Ecto neural progenitor cell (in vitro differentiated cells): ENCODE results near the gene SMDT1.
"Not testable (repeated sequence)": the region's sequence is repeated elsewhere in the genome, so short reads cannot be mapped to it uniquely, and the experiment has no call there.

Source experiments
- DNase-seq: peaks from one replicate; pipeline ENCODE4 v3.0.0-alpha.2; 2018; ENCODE audit warnings: low spot score

The SMDT1 gene

DNA sequence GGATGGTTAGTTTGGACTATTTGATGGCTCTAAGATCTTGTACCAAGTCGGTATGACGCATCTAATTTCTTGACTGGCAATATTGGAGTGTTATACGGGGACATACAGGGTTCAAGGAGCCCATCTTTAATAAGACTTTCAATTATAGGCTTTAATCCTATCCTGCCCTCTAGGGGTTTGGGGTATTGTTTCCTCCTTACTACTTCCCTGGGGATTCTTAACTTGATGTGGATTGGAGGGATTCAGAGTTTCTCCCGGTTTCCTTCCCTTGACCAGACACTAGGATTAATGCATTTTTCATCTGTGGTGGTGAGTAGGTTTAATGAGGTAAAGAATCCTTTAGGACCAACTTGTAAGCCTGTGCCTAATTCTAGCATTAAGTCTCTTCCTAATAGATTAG is 32.3 kb downstream of the SMDT1 start:
- DNase-seq, result no peak

DNA sequence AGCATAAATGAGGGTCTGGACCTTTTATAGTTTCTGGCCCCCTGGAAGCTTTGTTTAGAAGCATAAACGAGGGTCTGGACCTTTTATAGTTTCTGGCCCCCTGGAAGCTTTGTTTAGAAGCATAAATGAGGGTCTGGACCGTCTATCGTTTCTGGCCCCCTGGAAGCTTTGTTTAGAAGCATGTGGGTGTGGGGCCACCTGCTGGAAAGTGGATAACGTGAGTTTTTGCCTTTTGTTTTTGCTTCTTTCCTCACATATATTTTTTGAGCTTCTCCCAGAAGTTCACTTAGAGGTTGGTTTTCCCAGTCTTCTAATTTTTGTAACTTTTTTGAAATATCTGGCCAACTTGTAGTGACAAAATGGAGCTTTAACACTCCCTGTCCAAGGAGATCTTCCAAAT is 33.3 kb downstream of the SMDT1 start:
- DNase-seq, result not testable (repeated sequence)

DNA sequence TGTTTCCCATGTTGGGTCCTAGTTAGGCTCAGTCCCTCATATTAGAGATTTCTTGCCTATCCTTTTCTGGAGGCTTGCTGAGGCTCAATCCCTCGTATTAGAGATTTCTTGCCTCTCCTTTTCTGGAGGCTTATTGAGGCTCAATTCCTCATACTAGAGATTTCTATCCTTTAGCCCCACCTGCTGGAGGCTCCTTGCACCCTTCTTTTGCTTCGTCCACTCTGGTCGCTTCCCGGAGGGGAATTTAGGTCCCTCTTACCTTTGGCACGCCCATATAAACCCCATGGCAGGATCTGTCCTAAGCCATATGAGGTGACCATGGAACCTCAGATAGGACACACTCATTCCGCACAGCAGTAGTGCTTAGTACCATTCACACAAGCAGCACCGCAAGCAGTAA is 35.2 kb downstream of the SMDT1 start:
- peak; percentile 68 for DNase-seq

DNA sequence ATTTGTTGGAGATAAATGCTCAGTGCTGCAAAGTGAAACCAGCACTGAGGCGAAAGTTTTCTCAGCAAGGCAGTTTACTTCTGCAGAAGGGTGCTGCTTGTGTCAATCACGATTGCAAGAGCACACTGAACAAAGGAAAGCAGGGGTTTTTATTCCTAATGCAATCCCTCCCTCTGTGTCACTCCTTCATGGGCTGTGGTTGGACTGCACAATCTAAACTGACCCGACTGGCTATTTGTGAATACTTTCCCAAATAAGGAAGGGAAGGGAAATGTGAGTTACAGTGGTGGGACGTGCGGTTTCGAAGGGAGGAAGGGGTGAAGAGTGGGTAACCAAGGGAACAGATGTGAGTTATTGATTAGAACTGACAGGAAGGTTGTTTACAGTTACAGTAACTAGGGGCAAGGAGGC is 35.9 kb downstream of the SMDT1 start:
- not testable (repeated sequence) for DNase-seq

DNA sequence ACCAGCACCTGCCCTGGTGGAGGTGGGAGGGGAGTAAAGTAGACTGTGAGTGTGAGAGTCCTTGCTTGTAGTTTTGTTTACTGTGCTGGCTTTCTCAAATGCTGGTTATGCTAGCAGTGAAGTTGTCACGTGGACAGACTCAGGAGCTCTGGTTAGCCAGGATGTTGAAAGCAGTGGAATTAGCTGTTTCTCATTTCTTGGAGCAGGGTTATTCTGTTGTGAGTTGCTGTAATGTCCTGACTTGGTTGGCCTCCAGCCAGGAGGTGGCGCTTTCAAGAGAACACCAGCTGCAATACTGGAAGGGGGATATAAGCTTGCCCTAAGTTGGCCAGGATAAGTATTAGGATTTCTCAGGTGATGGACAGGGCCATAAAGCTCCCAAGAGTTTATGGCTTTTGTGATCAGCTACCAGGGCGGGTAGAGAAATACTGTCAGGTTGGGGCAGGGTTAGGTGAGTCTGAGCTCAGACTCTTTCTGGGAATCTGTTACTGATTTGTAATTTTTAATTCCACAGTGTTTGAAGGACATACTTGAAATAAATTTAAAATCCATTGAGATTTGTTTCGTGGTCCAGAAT is 37.4 kb downstream of the SMDT1 start:
- DNase-seq, result no peak

DNA sequence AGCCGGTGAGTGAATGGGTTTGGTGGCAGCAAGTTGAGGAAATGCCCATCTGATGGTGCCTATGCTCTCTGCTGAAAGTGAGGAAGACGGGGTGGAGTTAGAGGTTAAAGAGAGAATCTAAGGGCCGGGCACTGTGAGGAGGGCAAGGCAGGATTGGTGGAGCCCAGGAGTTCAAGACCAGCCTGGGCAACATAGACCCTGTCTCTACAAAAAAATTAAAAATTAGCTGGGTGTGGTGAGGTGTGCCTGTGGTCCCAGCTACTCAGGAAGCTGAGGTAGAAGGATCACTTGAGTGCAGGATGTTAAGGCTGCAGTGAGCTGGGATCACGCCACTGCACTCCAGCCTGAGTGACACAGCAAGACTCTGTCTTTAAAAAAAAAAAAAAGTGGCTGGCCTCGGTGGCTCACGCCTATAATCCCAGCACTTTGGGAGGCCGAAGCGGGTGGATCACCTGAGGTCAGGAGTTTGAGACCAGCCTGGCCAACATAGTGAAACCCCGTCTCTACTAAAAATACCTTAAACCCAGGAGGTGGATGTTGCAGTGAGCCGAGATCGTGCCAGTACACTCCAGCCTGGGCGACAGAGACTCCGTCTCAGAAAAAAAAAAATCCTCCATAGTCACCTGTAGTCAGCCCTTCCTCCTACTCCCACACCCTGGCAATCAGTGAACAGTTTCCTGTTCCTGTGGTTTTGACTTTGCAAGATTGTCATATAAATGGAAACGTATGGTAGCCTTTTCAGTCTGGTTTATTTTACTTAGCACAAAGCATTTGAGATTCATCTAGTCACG is 40.9 kb downstream of the SMDT1 start:
- not testable (repeated sequence) for DNase-seq

DNA sequence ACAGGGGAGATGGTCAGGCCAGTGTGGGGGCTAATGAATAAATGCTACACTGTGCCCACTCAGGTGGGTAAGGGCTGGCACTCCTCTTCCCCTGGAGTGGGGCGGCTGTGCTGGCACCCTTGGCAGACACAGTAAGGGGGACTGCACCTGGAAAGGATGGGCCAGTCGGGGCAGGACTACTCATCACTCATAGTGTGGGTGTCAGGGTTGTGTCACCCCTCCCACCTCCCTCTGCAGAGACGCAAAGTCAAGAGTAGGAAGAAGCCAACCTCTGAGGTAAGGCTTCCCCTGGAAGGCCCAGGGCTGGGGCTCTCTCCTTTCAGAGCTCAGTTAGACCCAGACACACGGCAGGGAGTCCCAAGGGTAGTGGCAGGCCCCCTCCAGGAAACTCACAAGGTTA is 44.0 kb downstream of the SMDT1 start:
- not testable (repeated sequence) for DNase-seq

DNA sequence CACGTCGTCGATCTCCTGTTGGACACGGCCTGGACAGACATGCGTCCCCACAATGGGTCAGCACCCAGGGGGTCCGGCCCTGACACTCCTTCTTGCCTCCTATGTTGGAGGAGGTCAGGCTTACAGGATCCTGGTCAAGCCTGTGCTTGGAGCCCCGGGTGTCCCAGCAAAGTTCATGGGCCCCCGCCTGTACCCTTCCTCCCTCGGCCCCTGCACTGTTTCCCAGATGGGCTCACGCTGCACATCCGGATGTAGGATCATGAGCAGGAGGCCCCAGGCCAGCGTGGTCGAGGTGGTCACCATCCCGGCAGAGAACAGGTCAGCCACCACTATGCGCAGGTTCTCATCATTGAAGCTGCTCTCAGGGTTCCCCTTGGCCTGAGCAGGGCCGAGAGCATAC is 48.1 kb downstream of the SMDT1 start:
- no peak for DNase-seq

DNA sequence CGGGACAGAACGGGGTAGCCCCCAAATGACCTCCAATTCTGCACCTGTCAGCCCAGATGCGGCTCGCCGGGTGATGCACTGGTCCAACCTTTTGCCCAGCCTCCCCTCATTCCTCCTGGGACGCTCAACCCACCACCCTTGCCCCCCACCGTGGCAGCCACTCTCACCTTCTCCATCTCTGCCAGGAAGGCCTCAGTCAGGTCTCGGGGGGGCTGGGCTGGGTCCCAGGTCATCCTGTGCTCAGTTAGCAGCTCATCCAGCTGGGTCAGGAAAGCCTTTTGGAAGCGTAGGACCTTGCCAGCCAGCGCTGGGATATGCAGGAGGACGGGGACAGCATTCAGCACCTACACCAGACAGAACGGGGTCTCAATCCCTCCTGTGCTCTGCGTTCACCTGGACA is 48.5 kb downstream of the SMDT1 start:
- DNase-seq, result not testable (repeated sequence)

DNA sequence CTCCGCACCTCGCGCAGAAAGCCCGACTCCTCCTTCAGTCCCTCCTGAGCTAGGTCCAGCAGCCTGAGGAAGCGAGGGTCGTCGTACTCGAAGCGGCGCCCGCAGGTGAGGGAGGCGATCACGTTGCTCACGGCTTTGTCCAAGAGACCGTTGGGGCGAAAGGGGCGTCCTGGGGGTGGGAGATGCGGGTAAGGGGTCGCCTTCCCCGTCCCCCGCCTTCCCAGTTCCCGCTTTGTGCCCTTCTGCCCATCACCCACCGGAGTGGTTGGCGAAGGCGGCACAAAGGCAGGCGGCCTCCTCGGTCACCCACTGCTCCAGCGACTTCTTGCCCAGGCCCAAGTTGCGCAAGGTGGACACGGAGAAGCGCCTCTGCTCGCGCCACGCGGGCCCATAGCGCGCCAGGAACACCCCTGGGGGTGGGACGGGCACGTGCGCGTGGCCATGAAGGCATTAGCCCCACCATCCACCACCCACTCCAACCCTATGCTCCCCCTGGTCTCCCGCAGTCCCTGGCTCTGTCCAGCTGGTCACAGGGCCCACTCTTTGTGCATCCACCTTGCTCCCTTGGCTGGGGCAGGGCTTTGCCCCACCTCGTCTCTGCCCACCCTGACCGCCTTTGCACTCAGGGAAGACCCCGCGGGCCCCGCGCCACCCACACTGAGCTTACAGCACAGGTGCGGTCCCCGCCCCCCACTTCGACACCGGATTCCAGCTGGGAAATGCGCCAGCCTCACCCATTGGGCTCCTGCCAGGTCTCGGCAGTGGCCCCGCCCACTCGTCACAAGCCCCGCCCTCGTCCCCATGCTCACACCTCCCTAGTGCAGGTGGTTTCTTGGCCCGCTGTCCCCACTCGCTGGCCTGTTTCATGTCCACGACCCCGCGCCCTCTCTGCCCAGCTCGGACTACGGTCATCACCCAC is 49.5 kb downstream of the SMDT1 start:
- DNase-seq, result not testable (repeated sequence)

DNA sequence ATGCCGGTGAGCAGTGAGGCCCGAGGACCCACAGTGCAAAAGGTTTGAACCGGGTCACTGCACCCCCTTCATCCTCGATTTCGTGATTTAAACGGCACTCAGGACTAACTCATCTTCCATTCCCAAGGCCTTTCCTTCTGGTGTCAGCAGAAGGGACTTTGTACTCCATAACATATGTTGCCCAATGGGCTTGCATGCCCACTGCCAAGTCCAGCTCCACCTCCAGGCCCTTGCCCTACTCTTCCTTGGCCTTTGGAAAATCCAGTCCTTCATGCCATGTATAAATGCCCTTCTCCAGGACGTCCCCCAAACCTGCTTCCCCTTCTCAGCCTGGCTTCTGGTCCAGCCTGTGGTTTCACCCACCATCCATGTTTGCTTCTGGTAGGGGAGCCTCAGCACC is 50.7 kb downstream of the SMDT1 start:
- not testable (repeated sequence) for DNase-seq

- DNase-seq, result not testable (repeated sequence)
These were observed 51.3 kb downstream of the SMDT1 start, which contains the start of gene CYP2D6 for GRCh38 chr22:42130639-42131431. Gene CYP2D6 (minus strand): TSS chr22:42130810. CDS start chr22:42130791, 19 bp downstream.

- DNase-seq, result no peak
These were observed 52.1 kb downstream of the SMDT1 start for GRCh38 chr22:42131562-42131961.

DNA sequence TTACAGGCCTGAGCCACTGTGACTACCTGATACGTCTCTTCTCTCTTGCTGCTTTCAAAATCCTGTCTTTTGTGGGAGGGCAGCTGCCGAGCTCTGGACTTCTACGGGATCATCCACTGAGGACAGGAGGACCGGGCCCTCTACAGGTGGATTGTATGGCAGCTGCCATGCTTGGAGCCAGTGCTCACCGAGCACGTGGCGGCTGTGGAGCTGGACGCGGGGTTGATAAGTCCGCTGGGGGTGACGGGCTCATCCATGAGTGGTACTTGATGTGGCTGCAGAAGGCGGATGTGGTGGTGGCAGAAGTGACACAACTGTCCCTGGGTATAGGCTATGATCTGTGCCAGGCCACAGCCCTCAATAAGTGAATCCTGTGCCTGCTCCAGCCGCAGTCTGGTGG is 53.0 kb downstream of the SMDT1 start:
- no peak for DNase-seq
